RWPE1 (cell line): ENCODE results near the gene DNAH9.

Source experiments
- CTCF ChIA-PET: fragments of 350-600 bp; sonication (Branson Sonifier 250); formaldehyde crosslinking; extraction: SDS; loops from one replicate; lab custom pipeline; 2021; lab: Yijun Ruan, JAX
- POLR2A ChIA-PET: fragments of 400-600 bp; formaldehyde crosslinking; extraction: SDS; loops from one replicate; lab custom pipeline; 2020; ENCODE audit warnings: antibody characterized with exemption; ENCODE audit not compliant: low non-redundant PET; lab: Yijun Ruan, JAX
- DNase-seq: peaks from one replicate; pipeline ENCODE4 v3.0.0; 2012; ENCODE audit warnings: low spot score
- H3K27ac ChIP-seq: fragments of 450-650 bp; 2 replicates; pipeline ENCODE4 v1.5.1; 2017
- CTCF ChIP-seq: fragments of 450-650 bp; conservative IDR thresholded peaks from 2 replicates; pipeline ENCODE4 v1.5.1; 2017; ENCODE audit warnings: low read depth, mild to moderate bottlenecking

Gene DNAH9

DNA sequence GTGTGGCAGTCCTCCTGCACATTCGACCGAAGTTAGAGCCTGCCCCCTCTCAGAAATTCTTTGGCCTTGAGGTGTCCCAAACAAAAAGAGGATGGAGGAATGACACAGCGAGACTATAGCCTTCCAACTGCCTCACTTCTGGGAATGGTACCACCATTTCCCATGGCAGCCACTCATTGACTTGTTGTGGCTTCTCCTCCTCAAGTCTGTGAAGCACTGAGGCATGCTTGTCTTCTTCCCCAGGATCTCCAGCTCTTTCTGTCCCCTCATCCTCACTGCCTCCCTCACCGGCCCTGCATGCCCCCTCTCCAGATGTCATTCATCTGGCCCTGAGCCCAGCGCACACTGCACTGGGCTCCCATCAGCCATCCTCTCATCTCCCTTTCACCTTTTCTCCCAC, 43.7 kb upstream of the DNAH9 start:
- CTCF ChIA-PET, result no interaction called here
- no peak for DNase-seq
- no peak overlapping the region for H3K27ac ChIP-seq
- POLR2A ChIA-PET, result no interaction called here
- no peak for TF ChIP-seq CTCF

- CTCF ChIA-PET, result no interaction called here
- no peak overlapping the region for H3K27ac ChIP-seq
- POLR2A ChIA-PET, result no interaction called here
- no peak for TF ChIP-seq CTCF
- DNase-seq, result no peak
These were observed 42.7 kb upstream of the DNAH9 start for GRCh38 chr17:11555530-11555929.

GRCh38 chr17:11557727-11558452, 40.4 kb upstream of the DNAH9 start:
- ChIA-PET CTCF (no interaction called here), POLR2A (interaction anchor here (1.2 kb wide), 1 partner anchor 24 kb away, joined by 3 read pairs; no protein-coding TSS in a partner anchor)
- TF ChIP-seq CTCF, result no peak
- no peak overlapping the region for H3K27ac ChIP-seq
- DNase-seq, result no peak

DNA sequence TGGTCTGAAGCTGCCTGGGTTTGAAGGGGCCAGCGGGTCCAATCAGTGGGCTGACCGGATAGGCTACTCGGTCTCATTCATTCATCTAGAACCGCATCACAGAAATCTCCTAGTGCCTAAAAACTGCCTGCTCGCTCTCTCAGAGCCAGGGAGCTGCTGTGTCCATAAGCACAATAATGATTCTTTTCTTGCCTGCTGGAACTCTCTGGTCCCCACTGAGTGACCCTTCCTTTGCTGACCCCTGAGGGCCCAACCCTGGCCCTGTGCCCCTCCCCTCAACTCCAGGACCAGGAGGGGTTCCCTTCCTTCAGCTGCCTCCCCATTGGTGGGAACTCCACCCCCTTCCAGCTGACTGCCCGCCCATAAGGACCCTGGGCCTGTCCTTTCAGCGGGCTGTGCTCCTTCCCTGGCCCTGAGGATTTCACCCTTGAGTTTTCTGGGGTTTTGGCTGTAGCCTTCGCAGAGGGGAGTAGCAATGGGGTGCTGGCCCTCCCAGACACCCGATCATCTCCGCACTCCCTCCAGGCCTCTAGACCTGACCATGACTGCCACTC, 39.5 kb upstream of the DNAH9 start:
- TF ChIP-seq CTCF, result no peak
- DNase-seq, result no peak
- POLR2A ChIA-PET, result interaction anchor here (1.2 kb wide), 1 partner anchor 23 kb away, joined by 3 read pairs; no protein-coding TSS in a partner anchor
- CTCF ChIA-PET, result interaction anchor here (0.6 kb wide), 1 partner anchor 8 kb away, joined by 3 read pairs; no protein-coding TSS in a partner anchor
- no peak overlapping the region for H3K27ac ChIP-seq

DNA sequence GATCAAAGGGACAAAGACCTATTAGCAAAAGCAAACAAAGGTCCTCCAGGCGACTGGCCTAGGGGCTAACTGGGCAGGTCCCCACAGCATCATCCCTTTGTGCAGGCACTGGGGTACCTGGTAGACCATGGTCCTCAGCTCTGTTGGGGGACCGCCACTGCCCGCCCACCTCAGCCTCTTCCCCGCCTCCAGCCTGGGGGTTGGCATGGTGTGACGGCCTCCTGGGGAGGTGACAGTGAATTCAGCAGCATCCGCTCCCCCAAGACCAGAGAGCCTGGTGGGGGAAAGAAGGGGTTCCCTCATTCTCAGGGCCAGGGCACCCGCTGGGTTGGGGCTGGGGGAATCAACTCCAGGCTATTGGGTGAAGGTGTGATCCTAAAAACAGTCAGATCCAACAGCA, 38.7 kb upstream of the DNAH9 start:
- CTCF ChIA-PET, result no interaction called here
- DNase-seq, result no peak
- no peak for TF ChIP-seq CTCF

GRCh38 chr17:11561281-11561680, 37.0 kb upstream of the DNAH9 start:
- H3K27ac ChIP-seq, result no peak overlapping the region
- ChIA-PET POLR2A (no interaction called here), CTCF (no interaction called here)
- DNase-seq, result no peak
- TF ChIP-seq CTCF, result no peak

More for the DNA sequence above, 38.7 kb upstream of the DNAH9 start:
- POLR2A ChIA-PET, result no interaction called here
- H3K27ac ChIP-seq, result no peak overlapping the region
